Fibroblast of the conjunctiva (primary cell): ENCODE measurements around the gene CYP2A7.
"Not testable (repeated sequence)": the region's sequence is repeated elsewhere in the genome, so short reads cannot be mapped to it uniquely, and the experiment has no call there.

ENCODE experiments used
- DNase-seq: peaks from one replicate; pipeline ENCODE4 v3.0.0-alpha.2; 2010; ENCODE audit warnings: low read depth

CYP2A7 gene, protein sequence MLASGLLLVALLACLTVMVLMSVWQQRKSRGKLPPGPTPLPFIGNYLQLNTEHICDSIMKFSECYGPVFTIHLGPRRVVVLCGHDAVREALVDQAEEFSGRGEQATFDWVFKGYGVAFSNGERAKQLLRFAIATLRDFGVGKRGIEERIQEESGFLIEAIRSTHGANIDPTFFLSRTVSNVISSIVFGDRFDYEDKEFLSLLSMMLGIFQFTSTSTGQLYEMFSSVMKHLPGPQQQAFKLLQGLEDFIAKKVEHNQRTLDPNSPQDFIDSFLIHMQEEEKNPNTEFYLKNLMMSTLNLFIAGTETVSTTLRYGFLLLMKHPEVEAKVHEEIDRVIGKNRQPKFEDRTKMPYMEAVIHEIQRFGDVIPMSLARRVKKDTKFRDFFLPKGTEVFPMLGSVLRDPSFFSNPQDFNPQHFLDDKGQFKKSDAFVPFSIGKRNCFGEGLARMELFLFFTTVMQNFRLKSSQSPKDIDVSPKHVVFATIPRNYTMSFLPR

DNA sequence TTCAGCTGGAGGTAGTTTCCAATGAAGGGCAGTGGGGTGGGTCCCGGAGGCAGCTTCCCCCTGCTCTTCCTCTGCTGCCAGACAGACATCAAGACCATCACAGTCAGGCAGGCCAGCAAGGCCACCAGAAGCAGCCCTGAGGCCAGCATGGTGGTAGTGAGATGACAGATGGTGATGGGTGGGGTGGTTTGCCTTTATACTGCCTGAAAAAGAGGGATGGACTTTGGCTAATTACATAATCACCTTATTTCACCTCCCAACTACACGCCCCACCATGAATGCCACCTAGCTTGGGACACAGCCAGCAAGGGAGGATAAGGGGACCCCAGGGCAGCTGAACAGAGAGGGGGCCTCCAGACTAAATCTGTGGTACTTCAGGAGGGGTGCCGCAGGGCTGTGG, at the start of gene CYP2A7:
TSS of gene CYP2A7 (minus strand) at position 170 of the 400 bp plus-strand sequence. CDS start at position 149, 21 bp downstream.
- DNase-seq: not testable (repeated sequence)

DNA sequence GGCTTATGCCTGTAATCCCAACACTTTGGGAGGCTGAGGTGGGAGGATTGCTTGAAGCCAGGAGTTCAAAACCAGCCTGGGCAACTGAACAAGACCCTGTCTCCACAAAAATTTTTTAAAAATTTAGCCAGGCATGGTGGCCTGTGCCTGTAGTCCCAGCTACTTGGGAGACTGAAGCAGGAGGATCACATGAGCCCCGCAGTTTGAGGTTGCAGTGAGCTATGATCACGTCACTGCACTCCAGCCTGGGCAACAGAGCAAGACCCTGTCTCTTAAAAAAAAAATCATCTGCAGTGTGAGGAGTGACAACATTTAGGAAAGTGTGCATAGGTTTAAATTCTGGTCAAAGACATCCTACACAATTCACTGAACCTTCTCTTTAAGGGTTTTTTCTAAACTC, 48.8 kb upstream of the CYP2A7 start:
- DNase-seq: not testable (repeated sequence)

DNA sequence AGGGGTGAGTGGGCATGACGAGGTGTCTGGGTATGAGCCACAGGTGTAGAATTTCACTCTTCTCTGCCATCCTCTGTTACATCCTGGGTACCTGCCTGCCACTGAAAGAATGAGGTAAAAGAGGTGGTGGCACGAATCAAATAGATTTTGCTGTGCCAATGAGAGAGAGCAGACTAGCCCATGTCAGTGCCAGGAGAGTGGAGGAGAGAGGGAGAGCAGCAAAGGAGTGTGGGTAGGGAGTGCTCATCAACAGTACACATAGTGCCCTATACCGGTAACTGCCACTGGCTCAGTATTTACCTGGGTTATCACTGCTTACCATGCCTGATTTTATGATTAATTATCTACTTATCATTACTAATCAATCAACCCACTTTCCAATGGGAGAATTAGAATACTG, 47.9 kb upstream of the CYP2A7 start:
- not testable (repeated sequence) for DNase-seq

DNA sequence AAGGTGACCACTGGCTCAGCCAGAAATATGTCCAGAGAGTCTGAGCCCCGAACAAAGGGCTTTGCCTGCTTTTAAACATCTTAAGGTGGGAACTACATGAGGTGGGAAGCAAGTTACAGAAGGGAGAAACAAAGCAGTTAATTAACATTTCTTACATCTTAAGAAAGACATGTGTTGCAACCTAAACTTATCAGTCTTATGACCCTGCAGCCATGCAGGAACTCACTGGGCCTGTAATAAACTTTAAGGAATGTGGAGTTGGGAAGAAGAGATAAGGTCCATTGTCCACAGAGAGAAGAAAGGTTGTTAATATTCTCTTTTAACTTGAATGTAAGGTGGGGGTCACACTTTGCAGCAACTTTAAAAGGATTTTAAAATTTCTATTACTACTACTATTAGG, 46.8 kb upstream of the CYP2A7 start:
- no peak for DNase-seq

DNA sequence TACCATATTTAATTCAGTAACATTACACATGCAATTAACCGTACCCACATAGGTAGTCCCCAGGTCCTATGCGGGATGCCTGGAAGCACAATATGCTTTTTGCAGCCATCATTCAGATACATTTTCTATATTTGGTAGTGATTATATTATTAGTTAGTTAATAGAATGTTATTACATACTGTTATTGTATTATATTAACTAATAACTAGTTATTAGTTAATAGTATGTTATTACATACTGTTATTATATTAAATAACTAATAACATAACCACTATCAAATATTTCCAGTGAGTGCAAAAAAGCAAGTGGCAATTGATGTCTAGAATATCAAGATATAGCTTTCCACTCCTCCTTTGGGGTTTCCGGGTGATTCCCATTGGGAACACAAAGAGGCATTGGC, 45.5 kb upstream of the CYP2A7 start:
- no peak for DNase-seq

DNA sequence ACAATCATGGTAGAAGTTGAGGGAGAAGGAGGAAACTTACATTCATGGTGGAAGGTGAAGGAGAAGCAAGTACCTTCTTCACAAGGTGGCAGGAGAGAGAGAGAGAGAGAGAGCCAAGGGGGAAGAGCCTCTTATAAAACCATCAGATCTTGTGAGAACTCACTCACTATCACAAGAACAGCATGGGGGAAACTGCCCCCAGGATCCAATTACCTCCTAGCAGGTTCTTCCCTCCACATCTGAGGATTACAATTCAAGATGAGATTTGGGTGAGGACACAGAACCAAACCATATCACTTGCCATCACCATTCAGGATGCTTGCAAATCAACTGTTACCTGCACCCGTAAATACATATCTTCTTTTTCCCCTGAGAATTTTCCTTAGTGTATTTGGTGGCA, 44.2 kb upstream of the CYP2A7 start:
- not testable (repeated sequence) for DNase-seq

DNA sequence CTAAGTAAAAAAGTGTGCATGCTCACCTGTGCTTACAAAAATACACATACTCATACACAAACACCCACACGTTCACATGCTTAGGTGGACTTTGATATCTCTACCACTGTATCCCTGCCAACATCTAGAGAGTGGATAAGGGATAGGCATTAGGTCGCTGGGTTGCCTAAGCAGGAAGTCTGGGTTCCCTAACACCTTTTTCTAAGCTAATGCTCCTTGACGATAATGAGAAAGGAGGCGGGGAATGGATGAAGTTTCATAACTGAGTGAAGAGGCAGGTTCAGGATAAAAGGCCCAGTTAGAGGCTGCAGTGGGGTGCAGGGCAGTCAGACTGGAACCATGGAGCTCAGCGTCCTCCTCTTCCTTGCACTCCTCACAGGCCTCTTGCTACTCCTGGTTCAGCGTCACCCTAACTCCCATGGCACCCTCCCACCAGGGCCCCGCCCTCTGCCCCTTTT, 41.9 kb upstream of the CYP2A7 start:
- DNase-seq: no peak

DNA sequence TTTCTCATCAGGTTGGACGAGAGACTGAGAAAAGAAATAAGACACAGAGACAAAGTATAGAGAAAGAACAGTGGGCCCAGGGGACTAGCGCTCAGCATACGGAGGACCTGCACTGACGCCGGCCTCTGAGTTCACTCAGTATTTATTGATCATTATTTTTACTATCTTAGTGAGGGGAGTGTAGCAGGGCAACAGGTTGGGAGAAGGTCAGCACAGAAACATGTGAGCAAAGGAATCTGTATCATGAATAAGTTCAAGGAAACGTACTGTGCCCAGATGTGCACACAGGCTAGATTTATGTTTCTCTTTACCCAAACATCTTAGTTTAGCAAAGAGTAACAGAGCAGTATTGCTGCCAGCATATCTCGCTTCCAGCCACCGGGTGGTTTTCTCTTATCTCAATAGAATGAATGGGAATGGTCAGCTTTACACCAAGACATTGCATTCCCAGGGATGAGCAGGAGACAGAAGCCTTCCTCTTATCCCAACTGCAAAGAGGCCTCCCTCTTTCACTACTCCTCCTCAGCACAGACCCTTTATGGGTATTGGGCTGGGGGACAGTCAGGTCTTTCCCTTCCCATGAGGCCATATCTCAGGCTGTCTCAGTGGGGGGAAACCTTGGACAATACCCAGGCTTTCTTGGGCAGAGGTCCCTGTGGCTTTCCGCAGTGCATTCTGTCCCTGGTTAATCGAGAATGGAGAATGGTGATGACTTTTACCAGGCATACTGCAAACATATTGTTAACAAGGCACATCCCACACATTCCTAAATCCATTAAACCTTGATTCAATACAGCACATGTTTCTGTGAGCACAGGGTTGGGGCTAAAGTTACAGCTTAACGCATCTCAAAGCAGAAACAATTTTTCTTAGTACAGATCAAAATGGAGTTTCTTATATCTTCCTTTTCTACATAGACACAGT, 40.5 kb upstream of the CYP2A7 start:
- not testable (repeated sequence) for DNase-seq

DNA sequence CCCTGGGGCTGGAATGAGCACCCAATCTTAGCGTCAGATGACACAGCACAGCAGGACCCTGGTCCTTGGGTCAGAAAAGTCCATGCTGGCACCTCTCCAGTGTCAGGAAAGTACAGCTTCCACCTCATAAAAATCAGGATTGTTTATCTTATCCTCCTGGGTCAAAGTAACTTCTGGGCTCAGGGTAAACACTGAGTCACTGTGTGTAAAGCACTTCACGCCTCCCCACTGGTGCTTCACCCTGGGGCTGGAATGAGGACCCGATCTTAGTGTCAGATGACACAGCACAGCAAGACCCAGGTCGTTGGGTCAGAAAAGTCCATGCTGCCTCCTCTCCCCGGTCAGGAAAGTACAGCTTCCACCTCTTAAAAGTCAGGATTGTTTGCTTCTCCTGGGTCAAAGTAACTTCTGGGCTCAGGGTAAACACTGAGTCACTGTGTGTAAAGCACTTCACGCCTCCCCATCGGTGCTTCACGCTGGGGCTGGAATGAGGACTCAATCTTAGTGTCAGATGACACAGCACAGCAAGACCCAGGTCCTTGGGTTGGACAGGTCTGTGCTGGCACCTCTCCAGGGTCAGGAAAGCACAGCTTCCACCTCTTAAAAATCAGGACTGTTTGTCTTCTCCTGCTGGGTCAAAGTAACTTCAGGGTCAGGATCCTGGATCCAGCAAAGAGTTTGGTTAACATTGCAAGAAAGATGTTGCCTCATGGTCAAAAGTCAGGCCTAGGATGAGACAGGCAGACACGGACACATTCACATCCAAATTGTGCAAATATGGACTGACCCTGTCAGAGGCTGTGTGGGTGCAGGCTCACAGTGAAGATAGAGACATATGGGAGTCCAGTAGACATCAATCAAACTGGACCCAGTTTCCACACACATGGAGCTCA, 39.2 kb upstream of the CYP2A7 start:
- DNase-seq: no peak

DNA sequence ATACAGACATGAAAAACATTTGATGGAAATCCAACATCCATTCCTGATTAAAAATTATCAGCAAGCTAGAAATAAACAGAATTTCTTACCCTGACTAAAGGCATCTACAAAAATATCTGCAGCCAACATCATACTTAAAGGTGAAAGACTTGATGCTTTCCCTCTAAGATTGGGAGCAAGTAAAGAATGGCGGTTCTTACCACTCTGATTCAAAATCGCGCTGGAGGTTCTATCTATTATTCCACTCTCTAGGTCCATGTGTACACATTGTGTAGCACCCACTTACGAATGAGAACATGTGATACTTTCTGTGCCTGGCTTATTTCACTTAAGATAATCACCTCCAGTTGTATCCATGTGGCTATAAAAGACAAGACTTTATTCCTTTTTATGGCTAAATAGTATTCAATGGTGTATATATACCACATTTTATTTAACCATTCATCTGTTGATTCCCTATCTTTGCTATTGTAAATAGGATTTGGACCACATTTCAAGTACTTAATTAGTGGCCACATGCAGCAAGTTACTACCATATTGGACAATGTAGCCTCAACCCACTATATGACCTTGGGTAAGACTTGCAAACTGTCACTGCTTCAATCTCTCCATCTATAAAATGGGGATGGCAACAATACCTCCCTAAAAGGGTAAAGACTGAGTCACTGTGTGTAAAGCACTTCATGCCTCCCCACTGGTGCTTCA, 38.4 kb upstream of the CYP2A7 start:
- DNase-seq: no peak

DNA sequence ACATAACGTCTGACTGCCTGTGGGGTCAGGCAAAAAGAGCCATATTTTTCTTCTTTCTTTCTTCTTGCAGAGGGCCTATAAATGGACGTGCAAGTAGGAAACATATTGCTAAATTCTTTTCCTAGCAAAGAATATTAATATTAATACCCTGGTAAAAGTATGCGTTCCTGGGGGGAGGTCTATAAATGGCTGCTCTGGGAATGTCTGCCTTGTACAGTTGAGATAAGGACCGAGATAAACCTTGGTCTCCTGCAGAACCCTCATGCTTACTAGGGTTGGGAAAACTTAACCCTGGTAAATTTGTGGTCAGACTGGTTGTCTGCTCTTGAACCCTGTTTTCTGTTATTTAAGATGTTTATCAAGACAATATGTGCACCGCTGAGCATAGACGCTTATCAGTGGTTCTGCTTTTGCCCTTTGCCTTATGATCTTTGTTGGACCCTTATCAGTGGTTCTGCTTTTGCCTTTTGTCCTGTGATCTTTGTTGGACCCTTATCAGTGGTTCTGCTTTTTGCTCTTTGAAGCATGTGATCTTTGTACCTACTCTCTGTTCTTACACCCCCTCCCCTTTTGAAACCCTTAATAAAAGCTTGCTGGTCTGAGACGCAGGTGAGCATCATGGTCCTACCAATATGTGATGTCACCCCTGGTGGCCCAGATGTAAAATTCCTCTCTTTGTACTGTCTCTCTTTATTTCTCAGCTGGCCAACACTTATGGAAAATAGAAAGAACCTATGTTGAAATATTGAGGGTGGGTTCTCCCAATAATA, 37.7 kb upstream of the CYP2A7 start:
- DNase-seq: not testable (repeated sequence)

DNA sequence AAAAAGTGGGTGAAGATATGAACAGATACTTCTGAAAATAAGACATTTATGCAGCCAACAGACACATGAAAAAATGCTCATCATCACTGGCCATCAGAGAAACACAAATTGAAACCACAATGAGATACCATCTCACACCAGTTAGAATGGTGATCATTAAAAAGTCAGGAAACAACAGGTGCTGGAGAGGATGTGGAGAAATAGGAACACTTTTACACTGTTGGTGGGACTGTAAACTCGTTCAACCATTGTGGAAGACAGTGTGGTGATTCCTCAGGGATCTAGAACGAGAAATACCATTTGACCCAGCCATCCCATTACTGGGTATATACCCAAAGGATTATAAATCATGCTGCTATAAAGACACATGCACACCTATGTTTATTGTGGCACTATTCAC, 36.3 kb upstream of the CYP2A7 start:
- DNase-seq: not testable (repeated sequence)

DNA sequence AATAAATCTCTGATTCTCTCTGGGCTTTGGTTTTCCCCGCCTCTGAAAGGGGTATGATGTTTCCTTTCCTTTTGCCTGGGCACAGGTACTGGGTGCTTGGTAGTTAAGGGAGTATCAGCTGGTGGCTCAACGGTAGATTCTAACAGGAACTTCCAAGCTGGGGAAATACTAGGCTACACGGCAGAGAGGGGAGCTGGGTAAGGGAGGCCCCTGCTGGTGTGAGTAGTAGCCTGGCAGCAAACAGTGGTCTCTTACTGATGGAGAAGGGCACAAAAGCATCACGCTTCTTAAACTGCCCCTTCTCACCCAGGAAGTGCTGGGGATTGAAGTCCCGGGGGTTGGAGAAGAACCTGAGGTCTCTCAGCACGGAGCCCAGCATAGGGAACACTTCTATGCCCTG, 26.9 kb upstream of the CYP2A7 start:
- DNase-seq: no peak

DNA sequence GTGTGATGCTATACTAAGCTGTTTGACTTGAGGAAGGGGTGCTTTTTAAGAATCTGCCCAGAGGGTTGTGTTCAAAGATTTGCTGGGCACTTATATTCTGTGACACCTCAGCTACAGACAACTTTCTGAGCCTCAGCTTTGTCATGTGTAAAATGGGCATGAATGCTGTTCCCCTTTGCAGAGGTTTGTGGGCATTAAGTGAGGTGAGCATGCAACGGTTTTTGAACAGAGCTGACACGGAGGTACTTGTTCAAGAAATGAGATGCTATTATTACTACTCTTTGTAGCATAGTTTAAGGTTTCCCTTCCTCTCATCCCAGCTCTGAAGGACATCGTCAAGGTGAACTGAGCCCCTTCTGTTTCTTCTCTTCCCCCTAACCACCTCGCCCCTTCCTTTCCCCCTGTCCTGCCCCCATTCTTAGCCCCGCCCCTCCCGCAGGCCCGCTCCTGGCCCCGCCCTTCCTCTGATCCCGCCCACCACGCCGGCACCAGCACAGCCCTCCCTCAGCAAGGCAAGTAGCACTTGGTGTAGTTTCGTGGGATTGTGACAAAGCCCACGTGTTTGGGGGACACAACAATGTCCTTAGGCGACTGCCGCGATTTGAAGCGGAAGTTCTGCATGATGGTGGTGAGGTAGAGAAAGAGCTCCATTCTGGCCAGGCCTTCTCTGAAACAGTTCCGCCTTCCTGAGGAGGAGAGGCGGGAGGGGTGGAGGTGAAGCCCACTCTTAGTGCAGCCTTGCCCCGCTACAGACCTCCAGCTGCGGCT, 26.1 kb upstream of the CYP2A7 start:
- no peak for DNase-seq

DNA sequence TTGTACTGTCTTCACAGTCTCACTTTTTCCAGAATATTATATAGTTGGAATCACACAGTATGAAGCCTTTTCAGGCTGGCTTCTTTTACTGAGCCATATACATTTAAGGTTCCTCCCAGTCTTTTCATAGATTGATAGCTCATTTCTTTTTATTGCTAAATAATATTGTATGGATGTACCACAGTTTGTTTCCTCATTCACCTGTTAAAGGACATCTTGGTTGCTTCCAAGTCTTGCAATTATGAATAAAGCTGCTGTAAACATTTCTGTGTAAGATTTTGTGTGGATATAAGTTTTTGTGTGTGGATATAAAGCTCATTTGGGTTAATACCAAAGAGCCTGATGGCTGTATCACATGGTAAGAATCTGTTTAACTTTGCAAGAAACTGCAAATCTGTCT, 24.5 kb upstream of the CYP2A7 start:
- no peak for DNase-seq

DNA sequence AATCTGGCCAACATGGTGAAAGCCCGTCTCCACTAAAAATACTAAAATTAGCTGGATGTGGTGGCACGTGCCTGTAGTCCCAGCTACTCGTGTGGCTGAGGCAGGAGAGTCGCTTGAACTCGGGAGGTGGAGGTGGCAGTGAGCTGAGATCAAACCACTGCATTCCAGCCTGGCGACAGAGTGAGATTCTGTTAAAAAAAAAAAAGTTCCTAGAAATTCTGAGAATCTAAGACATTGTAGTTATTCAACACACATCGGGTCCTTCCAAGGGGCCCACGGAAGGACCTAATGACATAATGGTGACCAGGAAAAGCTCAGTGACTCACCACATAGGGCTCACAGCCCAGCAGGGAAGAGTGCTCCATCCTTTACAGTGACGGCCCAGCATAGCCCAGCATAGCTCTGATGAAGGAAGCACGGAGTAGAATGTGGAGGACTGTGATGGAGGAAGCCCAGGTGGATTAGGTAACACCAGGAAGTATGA, 22.7 kb upstream of the CYP2A7 start:
- not testable (repeated sequence) for DNase-seq

DNA sequence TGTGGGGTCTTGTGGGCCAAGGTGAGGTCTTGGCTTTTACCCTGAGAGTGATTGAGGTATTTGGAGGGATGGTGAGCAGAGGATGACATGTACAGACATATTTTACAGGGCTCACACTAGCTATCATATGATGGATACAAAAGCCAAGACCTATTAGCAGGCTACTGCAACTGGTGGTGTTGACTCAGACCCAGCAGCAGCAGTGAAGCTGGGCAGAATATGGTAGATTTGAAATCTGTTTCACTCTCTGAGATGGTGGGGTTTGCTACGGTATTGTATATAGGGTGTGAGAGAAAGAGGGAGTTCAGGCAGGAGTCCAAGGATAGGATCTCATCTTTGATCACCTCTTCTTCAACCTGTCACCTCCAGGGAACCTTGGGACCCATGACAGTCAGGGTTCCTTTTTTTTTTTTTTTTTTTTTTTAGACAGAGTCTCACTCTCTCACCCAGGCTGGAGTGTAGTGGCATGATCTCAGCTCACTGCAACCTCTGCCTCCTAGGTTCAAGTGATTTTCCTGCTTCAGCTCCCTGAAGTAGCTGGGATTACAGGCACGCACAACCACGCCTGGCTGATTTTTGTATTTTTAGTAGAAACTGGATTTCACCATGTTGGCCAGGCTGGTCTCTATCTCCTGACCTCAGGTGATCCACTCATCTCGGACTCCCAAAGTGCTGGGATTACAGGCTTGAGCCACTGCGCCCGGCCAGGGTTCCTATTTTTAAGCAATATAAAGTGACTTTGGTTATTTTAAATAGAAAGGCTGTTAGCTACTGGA, 20.1 kb upstream of the CYP2A7 start:
- DNase-seq: not testable (repeated sequence)

DNA sequence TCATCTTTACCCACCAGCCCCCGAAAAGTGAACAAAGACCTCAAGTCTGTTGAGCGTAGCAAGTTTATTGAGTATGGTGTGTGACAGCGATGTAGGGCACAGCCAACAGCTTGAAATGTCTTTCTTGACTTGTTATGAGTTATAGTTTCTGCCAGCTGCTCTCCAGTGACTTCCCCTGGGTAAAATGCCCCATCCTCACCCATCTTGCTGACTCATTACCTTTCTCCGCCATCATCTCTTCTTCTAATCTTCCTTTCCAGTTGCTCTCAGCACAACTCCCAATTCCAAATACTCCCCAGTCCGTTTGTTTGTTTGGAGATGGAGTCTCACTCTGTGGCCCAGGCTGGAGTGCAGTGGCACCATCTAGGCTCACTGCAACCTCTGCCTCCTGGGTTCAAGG, 18.5 kb upstream of the CYP2A7 start:
- not testable (repeated sequence) for DNase-seq
